ENCODE results near the gene MYEOV.
A peak's percentile ranks its signal among the peaks of the same experiment; 100 is the strongest.

Gene MYEOV

GRCh38 chr11:69288883-69289242, 5.1 kb upstream of the MYEOV start:
- no peak for DNase-seq

GRCh38 chr11:69290806-69291205, 3.1 kb upstream of the MYEOV start:
- DNase-seq, result no peak

- DNase-seq, result no peak
Measured at GRCh38 chr11:69291459-69292110, 2.4 kb upstream of the MYEOV start.

GRCh38 chr11:69292221-69292648, 1.7 kb upstream of the MYEOV start:
- DNase-seq, result peak; percentile 84

- DNase-seq, result no peak
Measured at GRCh38 chr11:69293087-69293486, 868 bp upstream of the MYEOV start.

GRCh38 chr11:69294571-69295078, 670 bp downstream of the MYEOV start:
- no peak for DNase-seq

- no peak for DNase-seq
Measured at GRCh38 chr11:69295079-69295994, 1.4 kb downstream of the MYEOV start.

GRCh38 chr11:69295995-69296889, 2.3 kb downstream of the MYEOV start:
- DNase-seq, result no peak

GRCh38 chr11:69296890-69297786, 3.2 kb downstream of the MYEOV start:
- DNase-seq, result peak; percentile 92

GRCh38 chr11:69297787-69298266, 3.9 kb downstream of the MYEOV start:
- DNase-seq, result peak; percentile 75

- no peak for DNase-seq
Measured at GRCh38 chr11:69298267-69299022, 4.5 kb downstream of the MYEOV start.

GRCh38 chr11:69299023-69299461, 5.1 kb downstream of the MYEOV start:
- no peak for DNase-seq

- DNase-seq, result no peak
Measured at GRCh38 chr11:69299572-69299971, 5.6 kb downstream of the MYEOV start.

GRCh38 chr11:69300120-69301060, 6.4 kb downstream of the MYEOV start:
- DNase-seq, result no peak

- DNase-seq, result no peak
Measured at GRCh38 chr11:69301081-69301454, 7.1 kb downstream of the MYEOV start.

GRCh38 chr11:69301455-69302401, 7.8 kb downstream of the MYEOV start:
- DNase-seq, result peak; percentile 71

GRCh38 chr11:69302447-69303020, 8.6 kb downstream of the MYEOV start:
- no peak for DNase-seq

- DNase-seq, result no peak
Measured at GRCh38 chr11:69303427-69303826, 9.5 kb downstream of the MYEOV start.
